ENCODE data around the gene PTK7.

DNA sequence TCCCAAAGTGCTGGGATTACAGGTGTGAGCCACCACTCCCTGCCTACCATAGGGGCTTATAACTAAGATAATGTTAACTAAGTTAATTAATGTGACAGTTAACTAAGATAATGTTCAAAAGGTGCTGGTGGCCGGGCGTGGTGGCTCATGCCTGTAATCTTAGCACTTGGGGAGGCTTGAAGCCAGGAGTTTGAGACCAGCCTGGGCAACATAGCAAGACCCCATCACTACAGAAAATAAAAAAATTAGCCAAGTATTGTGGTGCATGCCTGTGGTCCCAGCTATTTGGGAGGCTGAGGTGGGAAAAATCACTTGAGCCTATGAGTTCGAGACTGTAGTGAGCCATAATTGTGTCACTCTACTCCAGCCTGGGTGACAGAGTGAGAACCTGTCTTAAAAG, 62.2 kb downstream of the PTK7 start:
- TF ChIP-seq, protein P1, sequence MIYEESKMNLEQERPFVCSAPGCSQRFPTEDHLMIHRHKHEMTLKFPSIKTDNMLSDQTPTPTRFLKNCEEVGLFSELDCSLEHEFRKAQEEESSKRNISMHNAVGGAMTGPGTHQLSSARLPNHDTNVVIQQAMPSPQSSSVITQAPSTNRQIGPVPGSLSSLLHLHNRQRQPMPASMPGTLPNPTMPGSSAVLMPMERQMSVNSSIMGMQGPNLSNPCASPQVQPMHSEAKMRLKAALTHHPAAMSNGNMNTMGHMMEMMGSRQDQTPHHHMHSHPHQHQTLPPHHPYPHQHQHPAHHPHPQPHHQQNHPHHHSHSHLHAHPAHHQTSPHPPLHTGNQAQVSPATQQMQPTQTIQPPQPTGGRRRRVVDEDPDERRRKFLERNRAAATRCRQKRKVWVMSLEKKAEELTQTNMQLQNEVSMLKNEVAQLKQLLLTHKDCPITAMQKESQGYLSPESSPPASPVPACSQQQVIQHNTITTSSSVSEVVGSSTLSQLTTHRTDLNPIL (CRISPR knock-in tag; IDR thresholded peaks at IDR 0.05; ENCODE audit: low read depth), result no peak
- TF ChIP-seq, protein P2, sequence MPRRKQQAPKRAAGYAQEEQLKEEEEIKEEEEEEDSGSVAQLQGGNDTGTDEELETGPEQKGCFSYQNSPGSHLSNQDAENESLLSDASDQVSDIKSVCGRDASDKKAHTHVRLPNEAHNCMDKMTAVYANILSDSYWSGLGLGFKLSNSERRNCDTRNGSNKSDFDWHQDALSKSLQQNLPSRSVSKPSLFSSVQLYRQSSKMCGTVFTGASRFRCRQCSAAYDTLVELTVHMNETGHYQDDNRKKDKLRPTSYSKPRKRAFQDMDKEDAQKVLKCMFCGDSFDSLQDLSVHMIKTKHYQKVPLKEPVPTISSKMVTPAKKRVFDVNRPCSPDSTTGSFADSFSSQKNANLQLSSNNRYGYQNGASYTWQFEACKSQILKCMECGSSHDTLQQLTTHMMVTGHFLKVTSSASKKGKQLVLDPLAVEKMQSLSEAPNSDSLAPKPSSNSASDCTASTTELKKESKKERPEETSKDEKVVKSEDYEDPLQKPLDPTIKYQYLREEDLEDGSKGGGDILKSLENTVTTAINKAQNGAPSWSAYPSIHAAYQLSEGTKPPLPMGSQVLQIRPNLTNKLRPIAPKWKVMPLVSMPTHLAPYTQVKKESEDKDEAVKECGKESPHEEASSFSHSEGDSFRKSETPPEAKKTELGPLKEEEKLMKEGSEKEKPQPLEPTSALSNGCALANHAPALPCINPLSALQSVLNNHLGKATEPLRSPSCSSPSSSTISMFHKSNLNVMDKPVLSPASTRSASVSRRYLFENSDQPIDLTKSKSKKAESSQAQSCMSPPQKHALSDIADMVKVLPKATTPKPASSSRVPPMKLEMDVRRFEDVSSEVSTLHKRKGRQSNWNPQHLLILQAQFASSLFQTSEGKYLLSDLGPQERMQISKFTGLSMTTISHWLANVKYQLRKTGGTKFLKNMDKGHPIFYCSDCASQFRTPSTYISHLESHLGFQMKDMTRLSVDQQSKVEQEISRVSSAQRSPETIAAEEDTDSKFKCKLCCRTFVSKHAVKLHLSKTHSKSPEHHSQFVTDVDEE (CRISPR knock-in tag; IDR thresholded peaks at IDR 0.05), result no peak
- no peak for TF ChIP-seq ARNTL (CRISPR knock-in tag; IDR thresholded peaks at IDR 0.05; ENCODE audit: borderline replicate concordance, low read depth)
- TF ChIP-seq BACH2 (CRISPR knock-in tag; IDR thresholded peaks at IDR 0.05; ENCODE audit: borderline replicate concordance), result no peak
- TF ChIP-seq, protein P3, sequence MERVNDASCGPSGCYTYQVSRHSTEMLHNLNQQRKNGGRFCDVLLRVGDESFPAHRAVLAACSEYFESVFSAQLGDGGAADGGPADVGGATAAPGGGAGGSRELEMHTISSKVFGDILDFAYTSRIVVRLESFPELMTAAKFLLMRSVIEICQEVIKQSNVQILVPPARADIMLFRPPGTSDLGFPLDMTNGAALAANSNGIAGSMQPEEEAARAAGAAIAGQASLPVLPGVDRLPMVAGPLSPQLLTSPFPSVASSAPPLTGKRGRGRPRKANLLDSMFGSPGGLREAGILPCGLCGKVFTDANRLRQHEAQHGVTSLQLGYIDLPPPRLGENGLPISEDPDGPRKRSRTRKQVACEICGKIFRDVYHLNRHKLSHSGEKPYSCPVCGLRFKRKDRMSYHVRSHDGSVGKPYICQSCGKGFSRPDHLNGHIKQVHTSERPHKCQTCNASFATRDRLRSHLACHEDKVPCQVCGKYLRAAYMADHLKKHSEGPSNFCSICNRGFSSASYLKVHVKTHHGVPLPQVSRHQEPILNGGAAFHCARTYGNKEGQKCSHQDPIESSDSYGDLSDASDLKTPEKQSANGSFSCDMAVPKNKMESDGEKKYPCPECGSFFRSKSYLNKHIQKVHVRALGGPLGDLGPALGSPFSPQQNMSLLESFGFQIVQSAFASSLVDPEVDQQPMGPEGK (CRISPR knock-in tag; IDR thresholded peaks at IDR 0.05; ENCODE audit: borderline replicate concordance), result no peak
- no peak for TF ChIP-seq CSDC2 (CRISPR knock-in tag; IDR thresholded peaks at IDR 0.05)
- no peak for TF ChIP-seq PPARA (CRISPR knock-in tag; IDR thresholded peaks at IDR 0.05; ENCODE audit: borderline replicate concordance)
- TF ChIP-seq ZNF8 (CRISPR knock-in tag; IDR thresholded peaks at IDR 0.05), result no peak
- TF ChIP-seq ZFP30 (CRISPR knock-in tag; IDR thresholded peaks at IDR 0.05), result no peak
- no peak for TF ChIP-seq OSR1 (CRISPR knock-in tag; IDR thresholded peaks at IDR 0.05)
- TF ChIP-seq ZFP3 (CRISPR knock-in tag; IDR thresholded peaks at IDR 0.05), result no peak
- TF ChIP-seq TCF4 (CRISPR knock-in tag; IDR thresholded peaks at IDR 0.05; ENCODE audit: borderline replicate concordance), result no peak

Data from SK-N-SH treated with all-trans-retinoic acid at 6 μM for 48 hours (cell line).